Measurements from ENCODE around the gene CAPZA2.
A peak's percentile ranks its signal among the peaks of the same experiment; 100 is the strongest.

The CAPZA2 gene

DNA sequence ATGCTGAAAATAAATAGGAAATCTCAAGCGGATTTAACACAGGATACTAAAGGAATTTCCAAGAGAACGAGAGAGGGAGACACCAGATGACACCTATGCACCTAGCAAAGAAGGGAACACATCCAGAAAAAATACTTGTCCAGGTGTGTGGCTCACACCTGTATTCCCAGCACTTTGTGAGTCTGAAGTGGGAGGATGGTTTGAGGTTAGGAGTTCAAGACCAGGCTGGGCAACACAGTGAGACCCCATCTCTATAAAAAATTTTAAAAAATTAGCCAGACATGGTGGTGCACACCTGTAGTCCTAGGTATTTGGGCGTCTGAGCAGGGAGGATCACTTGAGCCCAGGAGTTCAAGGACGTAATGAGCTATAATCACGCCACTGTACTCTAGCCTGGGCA lies 11.2 kb upstream of the CAPZA2 start:
- no peak for TF ChIP-seq CTCF (IDR thresholded peaks at IDR 0.05)
- Histone ChIP-seq H3K9me3 (no peaks in the 10 kb centered on the region), H3K4me1 (no peaks in the 10 kb centered on the region), H3K27ac (no peak overlapping the region), H3K36me3 (no peaks in the 10 kb centered on the region), H3K4me3 (no peak overlapping the region), H3K27me3 (no peaks in the 10 kb centered on the region)
- intact Hi-C loops (cut with DNase I; ENCODE audit: low total_unique reads) = no loop called here
- DNase-seq = no peak

- no peak overlapping the region for H3K27ac ChIP-seq
- no peaks in the 10 kb centered on the region for H3K36me3 ChIP-seq
- no peak for DNase-seq
- no peaks in the 10 kb centered on the region for H3K4me1 ChIP-seq
- TF ChIP-seq CTCF (IDR thresholded peaks at IDR 0.05) = no peak
- intact Hi-C loops (cut with DNase I; ENCODE audit: low total_unique reads) = no loop called here
- H3K9me3 ChIP-seq = no peaks in the 10 kb centered on the region
- no peaks in the 10 kb centered on the region for H3K27me3 ChIP-seq
- no peak overlapping the region for H3K4me3 ChIP-seq
Observed at GRCh38 chr7:116851671-116852070, 10.7 kb upstream of the CAPZA2 start.

DNA sequence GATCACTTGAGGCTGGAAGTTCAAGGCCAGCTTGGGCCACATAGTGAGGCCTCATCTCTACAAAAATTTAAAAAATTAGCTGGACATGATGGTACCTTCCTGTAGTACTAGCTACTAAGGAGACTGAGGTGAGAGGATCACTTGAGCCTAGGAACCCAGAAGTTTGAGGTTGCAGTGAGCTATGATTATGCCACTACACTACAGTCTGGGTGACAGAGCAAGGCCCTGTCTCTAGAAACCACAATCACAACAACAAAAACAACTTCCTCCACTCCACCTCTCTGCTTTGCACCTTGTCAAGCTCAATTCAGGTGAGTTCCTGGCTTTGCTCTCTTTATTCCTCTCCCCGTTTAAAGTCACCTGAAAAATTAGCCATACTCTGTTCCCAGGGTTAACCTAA lies 8.3 kb upstream of the CAPZA2 start:
- no peak for DNase-seq
- H3K36me3 ChIP-seq = no peaks in the 10 kb centered on the region
- no peak overlapping the region for H3K4me3 ChIP-seq
- H3K4me1 ChIP-seq = no peaks in the 10 kb centered on the region
- intact Hi-C loops (cut with DNase I; ENCODE audit: low total_unique reads) = no loop called here
- TF ChIP-seq CTCF (IDR thresholded peaks at IDR 0.05) = no peak
- H3K27me3 ChIP-seq = no peaks in the 10 kb centered on the region
- H3K9me3 ChIP-seq = no peaks in the 10 kb centered on the region
- H3K27ac ChIP-seq = no peak overlapping the region

GRCh38 chr7:116857052-116857451 lies 5.3 kb upstream of the CAPZA2 start:
- no peak for TF ChIP-seq CTCF (IDR thresholded peaks at IDR 0.05)
- Histone ChIP-seq H3K36me3 (no peaks in the 10 kb centered on the region), H3K4me3 (no peak overlapping the region), H3K9me3 (no peaks in the 10 kb centered on the region), H3K27me3 (no peaks in the 10 kb centered on the region), H3K4me1 (peaks cover 0 to 5% (median 0%) of the 10 kb centered on the region in 4 donors), H3K27ac (no peak overlapping the region)
- no peak for DNase-seq
- intact Hi-C loops (cut with DNase I; ENCODE audit: low total_unique reads) = no loop called here

DNA sequence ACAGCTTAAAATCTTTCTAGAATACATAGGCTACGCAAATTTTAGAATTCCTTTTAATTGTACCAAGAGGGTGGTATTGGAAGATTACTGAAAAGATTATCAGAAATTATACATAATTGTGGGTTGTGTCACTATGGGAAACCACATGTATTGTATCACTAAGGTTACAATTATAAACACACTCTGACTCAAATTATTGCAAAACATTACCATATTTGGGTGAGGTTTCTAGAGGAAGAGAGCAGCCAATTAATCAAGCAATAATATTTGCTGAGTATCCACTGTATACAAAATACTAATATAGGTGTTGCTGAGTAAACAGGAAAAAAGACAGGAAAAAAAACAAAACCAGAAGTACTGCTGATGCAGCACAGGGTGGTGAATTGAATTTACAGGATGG lies 3.1 kb upstream of the CAPZA2 start:
- Histone ChIP-seq H3K4me3 (no peak overlapping the region), H3K9me3 (no peaks in the 10 kb centered on the region), H3K4me1 (peaks cover 0 to 14% (median 0%) of the 10 kb centered on the region in 4 donors), H3K36me3 (no peaks in the 10 kb centered on the region), H3K27me3 (no peaks in the 10 kb centered on the region), H3K27ac (no peak overlapping the region)
- intact Hi-C loops (cut with DNase I; ENCODE audit: low total_unique reads) = no loop called here
- no peak for DNase-seq
- no peak for TF ChIP-seq CTCF (IDR thresholded peaks at IDR 0.05)

DNA sequence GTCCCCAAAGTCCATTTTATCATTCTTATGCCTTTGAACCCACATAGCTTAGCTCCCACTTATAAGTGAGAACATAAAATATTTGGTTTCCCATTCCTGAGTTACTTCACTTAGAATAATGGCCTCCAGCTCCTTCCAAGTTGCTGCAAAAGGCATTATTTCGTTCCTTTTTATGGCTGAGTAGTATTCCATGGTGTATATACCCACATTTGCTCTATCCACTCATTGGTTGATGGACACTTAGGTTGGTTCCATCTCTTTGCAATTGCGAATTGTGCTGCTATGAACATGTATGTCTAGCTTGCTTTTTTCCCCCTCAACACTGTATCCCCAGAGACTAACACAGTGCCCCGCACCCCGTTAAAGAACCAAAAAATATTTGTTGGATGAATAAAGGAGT lies 670 bp upstream of the CAPZA2 start:
- intact Hi-C loops (cut with DNase I; ENCODE audit: low total_unique reads) = loop anchor here (10.0 kb wide), 1 partner anchor 63 kb away; no protein-coding TSS in a partner anchor
- H3K4me1 ChIP-seq = peaks cover 0 to 35% (median 7%) of the 10 kb centered on the region in 4 donors
- no peak for DNase-seq
- TF ChIP-seq CTCF (IDR thresholded peaks at IDR 0.05) = no peak
- no peaks in the 10 kb centered on the region for H3K27me3 ChIP-seq
- H3K36me3 ChIP-seq = no peaks in the 10 kb centered on the region
- H3K4me3 ChIP-seq = peak overlapping the region; percentile 73 to 94
- no peaks in the 10 kb centered on the region for H3K9me3 ChIP-seq
- peak overlapping the region; percentile 95 to 100 for H3K27ac ChIP-seq
